ENCODE data around the gene NTMT1. TPM values are rescaled to one million over a fixed set of nuclear protein-coding genes. Genes with fewer than 3 reads are reported as not detected.
"Not testable (repeated sequence)": the region's sequence is repeated elsewhere in the genome, so short reads cannot be mapped to it uniquely, and the experiment has no call there.

NTMT1 gene
- total RNA-seq, 3 donors from 2014 or later = 22.0 to 32.0 (median 26.2) TPM

GRCh38 chr9:129661029-129661428, 35.1 kb downstream of the NTMT1 start:
- ATAC-seq = peak; percentile 72
- intact Hi-C loops (cut with DNase I, micrococcal nuclease) = no loop called here
- no peak for TF ChIP-seq CTCF (IDR thresholded peaks at IDR 0.05)

GRCh38 chr9:129662239-129662638, 36.3 kb downstream of the NTMT1 start:
- H3K4me3 ChIP-seq; intact Hi-C loops (cut with DNase I, micrococcal nuclease); ATAC-seq; H3K4me1 ChIP-seq (ENCODE audit: low read depth); DNase-seq; H3K9me3 ChIP-seq; H3K36me3 ChIP-seq (ENCODE audit: low read depth): not testable (repeated sequence)

More at GRCh38 chr9:129661029-129661428, 35.1 kb downstream of the NTMT1 start:
- no peaks in the 10 kb centered on the region for H3K9me3 ChIP-seq
- H3K4me1 ChIP-seq (ENCODE audit: low read depth) = no peaks in the 10 kb centered on the region
- DNase-seq = no peak
- no peaks in the 10 kb centered on the region for H3K36me3 ChIP-seq (ENCODE audit: low read depth)
- no peak overlapping the region for H3K4me3 ChIP-seq

- Histone ChIP-seq H3K4me1 (ENCODE audit: low read depth) (no peaks in the 10 kb centered on the region), H3K36me3 (ENCODE audit: low read depth) (no peaks in the 10 kb centered on the region), H3K9me3 (no peaks in the 10 kb centered on the region), H3K4me3 (no peak overlapping the region)
- intact Hi-C loops (cut with DNase I, micrococcal nuclease) = no loop called here
- DNase-seq (no peak), ATAC-seq (peak; percentile 17)
- TF ChIP-seq CTCF (IDR thresholded peaks at IDR 0.05) = no peak
These were observed 38.9 kb downstream of the NTMT1 start for GRCh38 chr9:129664746-129665388.

- DNase-seq (no peak), ATAC-seq (peak; percentile 36)
- no peaks in the 10 kb centered on the region for H3K4me1 ChIP-seq (ENCODE audit: low read depth)
- no peaks in the 10 kb centered on the region for H3K9me3 ChIP-seq
- H3K4me3 ChIP-seq = no peak within 1 kb of the TSS
- H3K36me3 ChIP-seq (ENCODE audit: low read depth) = no peaks in the 10 kb centered on the region
- no peak for TF ChIP-seq CTCF (IDR thresholded peaks at IDR 0.05)
- intact Hi-C loops (cut with DNase I, micrococcal nuclease) = no loop called here
These were observed 39.4 kb downstream of the NTMT1 start, which contains the start of gene PRRX2 for GRCh38 chr9:129665389-129665775. Gene PRRX2 (plus strand): TSS chr9:129665647. CDS start chr9:129665868, 221 bp downstream.

GRCh38 chr9:129665814-129666520, 40.0 kb downstream of the NTMT1 start:
- intact Hi-C loops (cut with DNase I, micrococcal nuclease) = no loop called here

More at GRCh38 chr9:129665814-129666520, 40.0 kb downstream of the NTMT1 start:
- no peaks in the 10 kb centered on the region for H3K4me1 ChIP-seq (ENCODE audit: low read depth)
- H3K36me3 ChIP-seq (ENCODE audit: low read depth) = no peaks in the 10 kb centered on the region
- H3K9me3 ChIP-seq = no peaks in the 10 kb centered on the region
- DNase-seq (no peak), ATAC-seq (no peak)
- no peak overlapping the region for H3K4me3 ChIP-seq
- no peak for TF ChIP-seq CTCF (IDR thresholded peaks at IDR 0.05)

Data from mucosa of descending colon (tissue), 3 donors.